SU-DHL-6 (cell line): ENCODE data around the gene NCLN.

Experiments
- CTCF ChIP-seq: fragments of 200-600 bp; sonication (generic); IDR thresholded peaks from one replicate; pipeline ENCODE4 v1.5.1; 2017; ENCODE audit warnings: antibody characterized with exemption, mild to moderate bottlenecking, low read length, moderate library complexity; ENCODE audit not compliant: insufficient read depth, poor library complexity, severe bottlenecking
- EZH2phosphoT487 ChIP-seq: fragments of 200-600 bp; sonication (generic), shearing (Covaris generic); conservative IDR thresholded peaks from 2 replicates; pipeline ENCODE4 v1.6.1; 2018; ENCODE audit warnings: mild to moderate bottlenecking, antibody characterized with exemption, low read length, moderate library complexity, mixed read lengths

DNA sequence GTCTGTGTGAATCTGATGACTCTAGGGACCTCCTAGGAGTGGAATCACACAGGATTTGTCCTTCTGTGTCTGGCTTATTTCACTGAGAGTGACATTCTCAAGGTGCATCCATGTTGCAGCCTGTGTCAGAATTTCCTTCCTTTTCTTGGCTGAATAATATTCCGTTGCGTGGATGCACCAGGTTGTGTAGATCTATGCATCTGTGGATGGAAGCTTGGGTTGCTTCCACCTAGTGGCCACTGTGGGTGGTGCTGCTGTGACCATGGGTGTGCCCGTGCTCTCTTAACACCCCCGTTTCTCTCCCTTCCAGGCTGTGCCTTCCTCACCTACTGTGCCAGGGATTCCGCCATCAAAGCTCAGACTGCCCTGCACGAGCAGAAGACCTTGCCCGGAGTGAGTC lies 64.9 kb downstream of the NCLN start:
- TF ChIP-seq CTCF (peak; percentile 18), EZH2phosphoT487 (no peak)
